ENCODE measurements around the gene TRAPPC2.
A peak's percentile ranks its signal among the peaks of the same experiment; 100 is the strongest.
"Not testable (repeated sequence)": the region's sequence is repeated elsewhere in the genome, so short reads cannot be mapped to it uniquely, and the experiment has no call there.

TRAPPC2 gene

DNA sequence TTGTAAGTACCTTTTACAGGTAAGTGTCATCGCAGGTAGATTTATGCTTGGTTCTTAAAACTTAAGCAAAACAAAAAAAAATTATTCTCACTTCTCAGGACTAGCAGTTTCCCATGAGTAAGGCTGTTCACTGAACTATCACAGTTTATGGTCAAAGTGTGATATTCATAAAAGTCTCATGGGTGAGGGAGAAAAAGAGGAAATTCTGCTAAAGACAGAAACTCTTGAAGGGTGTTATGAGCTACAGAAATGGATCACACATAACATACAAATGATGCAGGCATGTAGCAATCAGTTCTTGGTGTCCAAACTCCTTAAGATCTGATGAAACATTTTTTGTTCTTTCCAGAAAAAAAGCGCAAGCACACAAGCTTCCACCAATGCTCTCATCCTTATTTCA lies 37.0 kb downstream of the TRAPPC2 start:
- DNase-seq = no peak

DNA sequence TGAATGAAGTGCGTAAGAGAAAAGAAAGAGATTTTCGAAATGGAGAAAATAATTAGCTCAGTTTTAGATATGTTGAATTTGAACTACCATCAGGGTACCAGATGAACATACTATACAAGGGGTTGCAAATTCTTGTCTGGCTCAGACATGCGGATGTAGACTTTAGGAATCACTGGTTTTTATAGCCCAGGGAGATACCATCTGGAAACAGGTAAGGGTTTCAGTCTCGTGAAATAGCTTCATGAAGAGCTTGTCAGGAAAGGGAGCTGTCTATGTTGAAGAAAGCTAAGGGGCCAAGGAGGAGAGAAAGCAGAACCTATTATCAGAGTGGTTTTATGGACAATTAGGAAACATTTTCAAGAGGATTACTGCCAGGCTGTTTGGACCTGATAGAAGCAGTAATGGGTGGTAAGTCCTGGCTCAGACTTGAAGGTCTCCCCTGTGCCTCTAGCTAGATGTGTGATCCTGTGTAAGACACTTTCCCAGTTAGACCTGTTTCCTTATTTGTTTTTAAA lies 38.8 kb downstream of the TRAPPC2 start:
- DNase-seq = no peak

DNA sequence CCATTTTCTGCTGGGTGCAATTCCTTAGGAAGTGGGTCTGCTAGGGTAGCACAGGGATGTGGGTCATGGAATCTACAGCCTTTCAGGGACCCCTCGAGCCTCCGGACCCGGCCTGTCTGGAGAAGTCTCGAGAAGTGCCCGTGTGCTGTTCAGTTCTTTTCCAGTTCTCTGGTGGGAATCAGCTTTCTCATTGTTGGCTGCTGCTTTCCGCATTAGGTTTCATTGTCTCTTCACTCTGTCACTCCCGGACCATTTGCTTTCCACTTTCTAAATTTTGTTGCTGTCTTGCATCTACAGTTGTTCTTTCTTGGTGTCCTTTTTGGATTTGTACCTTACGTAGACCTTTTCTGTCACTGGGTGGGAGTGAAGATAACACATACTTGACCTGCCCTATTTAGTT lies 39.4 kb downstream of the TRAPPC2 start:
- DNase-seq = no peak

DNA sequence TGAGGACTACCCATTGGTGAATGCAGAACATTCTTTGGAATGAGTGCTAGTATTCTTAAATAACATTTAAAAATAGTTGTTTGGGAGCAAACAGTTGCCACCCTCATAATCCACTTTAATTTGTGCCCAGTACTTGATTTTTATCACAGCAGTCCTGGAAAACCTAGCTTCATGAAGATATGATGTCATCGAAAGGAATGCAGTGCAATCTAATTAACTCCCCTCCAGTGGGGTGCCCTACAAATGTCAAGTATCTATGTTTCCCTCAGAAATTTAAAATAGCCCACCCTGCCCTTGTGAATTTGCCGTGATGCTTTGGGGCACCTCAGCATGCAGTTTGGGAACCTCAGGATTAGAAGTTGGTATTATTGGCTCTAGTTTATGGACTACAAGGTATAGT lies 40.1 kb downstream of the TRAPPC2 start:
- DNase-seq = no peak

DNA sequence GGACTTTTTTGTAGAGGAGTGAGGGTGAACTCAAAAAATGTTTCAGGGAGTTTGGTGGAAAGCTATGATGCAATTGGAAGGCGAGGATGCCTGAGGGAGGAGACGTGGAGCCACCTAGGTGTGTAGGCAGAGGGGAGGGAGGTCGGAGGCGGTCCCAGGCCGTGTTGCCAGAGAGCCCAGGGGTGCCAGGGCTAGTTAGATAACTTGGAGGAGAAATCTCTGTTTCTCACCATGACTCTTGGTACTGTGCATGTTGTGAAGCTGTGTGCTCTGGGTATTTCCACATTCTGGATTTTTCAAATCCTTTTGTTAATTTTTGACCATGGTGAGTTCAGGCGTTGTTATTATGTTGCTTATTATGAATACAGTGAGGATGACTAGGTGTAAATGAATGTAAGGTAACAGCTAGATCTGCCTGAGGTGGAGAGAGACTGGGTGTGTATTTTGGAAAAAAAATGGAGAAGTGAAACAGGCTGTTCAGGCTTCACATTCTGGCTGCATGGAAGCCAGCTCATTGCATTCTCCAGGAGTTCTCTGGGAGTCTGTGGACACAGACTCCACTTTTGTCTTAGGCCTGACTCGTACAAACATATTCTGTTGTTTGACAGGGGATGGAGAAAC lies 41.0 kb downstream of the TRAPPC2 start:
- DNase-seq = no peak

DNA sequence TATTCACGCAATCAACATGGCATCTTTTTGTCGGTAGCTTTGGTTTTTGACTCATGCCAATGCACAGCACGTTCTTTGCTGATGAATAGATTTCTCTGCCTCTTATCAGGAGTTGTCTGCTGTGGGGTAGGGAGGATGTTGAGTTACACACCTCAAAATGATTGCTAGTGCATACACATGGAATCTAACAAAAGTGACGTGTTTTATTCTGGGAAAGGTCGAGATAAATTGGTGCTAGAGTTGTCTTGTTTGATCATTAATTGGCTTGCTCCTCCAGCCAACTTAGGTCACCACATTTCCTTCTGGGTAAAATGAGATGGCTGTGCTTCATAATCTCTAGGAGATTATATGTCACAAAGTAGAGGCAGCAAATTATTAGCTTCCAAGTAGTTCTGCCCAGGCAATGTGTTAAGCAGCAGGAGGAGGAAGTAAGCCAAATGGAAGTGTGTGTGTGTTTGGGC lies 41.6 kb downstream of the TRAPPC2 start:
- no peak for DNase-seq

DNA sequence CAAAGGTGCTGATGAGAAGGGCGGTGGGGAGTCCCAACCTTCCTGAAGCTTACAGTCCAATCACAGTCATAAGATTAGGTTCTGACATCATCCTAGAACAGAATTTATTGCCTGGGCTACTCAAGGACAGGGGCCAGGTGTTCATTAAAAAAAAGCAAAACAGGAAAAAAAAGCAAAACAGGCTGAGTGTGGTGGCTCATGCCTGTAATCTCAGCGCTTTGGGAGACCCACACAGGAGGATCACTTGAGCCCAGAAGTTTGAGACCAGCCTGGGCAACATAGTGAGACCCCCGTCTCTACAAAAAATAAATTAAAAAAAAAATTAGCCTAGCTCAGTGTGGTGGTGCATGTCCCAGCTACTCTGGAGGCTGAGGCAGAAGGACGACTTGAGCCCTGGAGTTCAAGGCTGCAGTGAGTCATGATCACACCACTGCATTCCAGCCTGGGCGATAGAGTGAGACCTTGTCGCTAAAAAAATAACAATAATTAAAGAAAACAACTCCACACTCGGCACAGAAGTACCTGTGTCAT lies 42.5 kb downstream of the TRAPPC2 start:
- no peak for DNase-seq

DNA sequence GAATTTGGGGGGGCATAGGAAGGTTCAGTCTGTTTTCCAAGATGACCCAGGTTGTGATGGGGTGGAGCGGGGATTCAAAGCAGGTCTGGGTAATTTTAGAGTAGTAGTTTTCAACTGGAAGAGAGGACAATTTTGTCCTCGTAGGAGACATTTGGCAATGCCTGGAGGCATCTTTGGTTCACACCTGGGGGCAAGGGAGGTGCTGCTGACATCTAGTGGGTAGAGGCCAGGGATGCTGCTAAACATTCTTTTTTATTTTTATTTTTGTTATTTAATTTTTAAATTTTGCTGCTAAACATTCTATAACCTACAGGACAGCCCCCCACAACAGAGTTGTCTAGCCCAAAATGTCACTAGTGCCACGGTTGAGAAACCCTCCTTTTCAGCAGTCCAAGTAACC lies 43.6 kb downstream of the TRAPPC2 start:
- DNase-seq = no peak

DNA sequence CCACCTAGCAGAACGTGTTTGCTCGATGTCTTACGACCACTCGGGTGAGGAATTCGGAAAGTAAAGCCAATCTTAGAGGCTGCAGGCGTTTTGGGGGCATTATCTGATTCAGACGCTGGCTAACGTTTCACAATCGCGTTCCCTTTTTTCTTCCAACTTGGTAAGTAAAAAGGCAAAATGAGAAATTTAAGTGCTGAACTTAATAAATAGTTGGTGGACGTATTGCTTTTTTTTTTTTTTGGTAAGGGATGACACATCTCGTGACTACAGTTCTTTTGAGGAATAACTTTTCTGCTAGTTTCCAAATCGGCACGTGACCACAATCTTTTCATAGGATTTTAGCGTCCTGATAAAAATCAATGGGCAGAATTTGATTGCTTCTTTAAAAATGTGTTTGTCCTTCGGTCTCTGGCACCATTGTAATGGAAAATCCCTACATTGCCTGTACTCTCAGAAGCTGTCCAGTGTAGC lies 44.6 kb downstream of the TRAPPC2 start:
- no peak for DNase-seq

DNA sequence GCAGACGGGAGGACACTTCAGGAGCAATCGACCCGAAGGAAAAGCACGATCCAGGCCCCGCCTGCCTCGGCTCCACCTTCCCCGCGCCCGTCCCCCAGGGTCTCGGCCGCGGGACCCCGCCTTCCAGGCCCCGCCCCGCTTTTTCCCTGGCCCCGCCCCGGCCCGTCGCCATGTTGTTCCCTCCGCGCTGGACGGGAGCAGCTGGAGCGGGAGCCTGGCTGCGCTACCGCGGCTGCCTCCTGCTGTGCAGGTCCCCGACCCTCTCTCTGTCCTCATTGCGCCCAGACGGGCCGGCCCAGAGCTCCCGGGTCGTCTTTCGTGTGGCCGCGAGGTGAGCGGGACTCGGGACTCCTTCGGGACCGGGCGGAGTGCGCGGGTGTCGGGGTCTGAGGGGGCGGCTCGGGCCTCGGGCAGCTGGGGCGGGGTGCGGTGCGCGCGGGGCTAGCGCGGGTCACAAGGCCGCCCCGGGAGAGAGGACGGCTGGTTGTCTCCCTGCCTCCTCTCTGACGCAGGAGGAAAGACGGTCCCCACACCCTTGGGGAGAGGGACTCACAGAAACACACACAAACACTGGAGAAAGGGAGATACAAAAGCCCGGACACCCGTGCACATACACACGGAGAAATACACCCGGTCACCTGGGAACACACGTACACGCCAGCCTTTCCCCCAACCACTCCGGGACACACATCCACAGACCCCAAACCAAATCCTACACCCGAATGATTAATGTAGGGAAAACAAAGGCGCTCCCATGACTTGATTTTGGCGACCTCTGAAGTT lies 45.3 kb downstream of the TRAPPC2 start, which contains the start of gene RAB9A:
Gene RAB9A, plus strand, starts transcription at position 171 of the 783 bp plus-strand sequence. CDS start 19,619 bp downstream, outside the sequence.
- peak; percentile 46 to 76 (median 62) for DNase-seq

DNA sequence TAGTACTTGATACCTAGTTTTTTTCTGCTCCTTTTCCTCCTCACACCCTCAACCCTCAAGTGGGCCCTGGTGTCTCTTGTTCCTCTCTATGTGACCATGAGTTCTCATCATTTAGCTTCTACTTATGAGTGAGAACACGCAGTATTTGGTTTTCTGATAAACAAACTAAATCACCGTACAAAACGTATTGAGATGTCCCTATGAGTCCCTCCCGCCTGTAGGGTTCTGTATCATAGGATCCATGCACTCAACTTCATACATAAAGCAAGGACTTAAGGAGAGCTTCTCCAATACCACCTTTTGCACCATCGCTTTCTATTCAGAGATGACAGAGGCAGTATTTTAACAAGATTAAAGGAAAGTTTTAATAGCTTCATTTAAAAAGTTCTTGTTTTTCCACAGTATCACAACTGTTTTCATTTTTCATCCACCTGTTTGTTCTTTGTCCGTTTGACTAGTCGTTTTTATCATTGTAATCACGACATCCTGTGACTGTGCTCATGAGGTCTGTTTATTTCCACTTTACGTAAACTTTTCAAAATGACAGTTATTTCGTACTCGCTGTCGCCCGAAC lies 45.9 kb downstream of the TRAPPC2 start:
- no peak for DNase-seq

DNA sequence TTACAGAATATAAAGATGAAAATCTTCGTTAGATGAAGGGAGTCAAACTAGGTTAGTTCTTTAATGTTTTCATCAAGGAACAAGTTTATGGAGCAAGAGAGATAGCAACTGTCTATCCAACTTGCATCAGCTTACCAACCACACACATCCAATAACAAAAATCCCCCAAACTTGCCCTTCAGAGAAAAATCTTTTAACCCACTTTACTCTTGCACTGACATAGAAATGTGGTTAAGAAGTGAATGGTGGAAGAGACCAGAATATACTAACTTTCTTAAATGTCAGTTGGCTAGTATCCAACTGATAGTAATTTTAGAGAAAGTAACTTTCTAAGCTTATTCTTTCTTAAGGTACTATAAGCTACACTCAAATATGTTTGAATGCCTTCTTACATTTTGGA lies 47.2 kb downstream of the TRAPPC2 start:
- no peak for DNase-seq

DNA sequence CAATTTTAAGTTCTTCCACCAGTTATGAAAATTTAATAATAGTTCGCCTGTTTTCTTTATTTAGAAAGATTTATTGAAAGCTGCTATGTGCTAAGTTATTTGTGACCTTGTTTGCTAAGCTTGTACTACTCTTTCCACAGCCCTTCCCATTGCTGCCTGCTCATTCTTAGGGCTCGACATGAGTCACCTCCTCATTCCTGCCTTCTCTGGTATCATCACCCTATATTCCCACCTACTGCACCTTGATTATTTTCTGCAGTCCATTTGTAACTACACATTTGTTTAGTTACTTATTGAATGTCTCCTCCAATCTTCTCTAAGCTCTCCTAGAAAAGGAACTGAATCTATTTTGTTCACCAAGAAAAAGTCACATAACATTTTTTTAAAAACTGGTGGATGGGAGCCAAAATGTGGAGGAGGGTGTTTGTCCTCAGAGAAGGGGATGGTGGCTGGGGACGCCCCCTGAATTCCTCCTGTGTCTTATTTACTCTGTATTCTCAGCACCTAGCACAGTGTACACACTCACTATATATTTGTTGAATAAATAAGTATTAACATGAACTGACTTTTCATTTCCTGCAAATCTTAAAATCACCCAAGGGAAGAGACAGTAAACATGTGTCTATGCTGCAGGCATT lies 49.2 kb downstream of the TRAPPC2 start:
- DNase-seq = no peak

DNA sequence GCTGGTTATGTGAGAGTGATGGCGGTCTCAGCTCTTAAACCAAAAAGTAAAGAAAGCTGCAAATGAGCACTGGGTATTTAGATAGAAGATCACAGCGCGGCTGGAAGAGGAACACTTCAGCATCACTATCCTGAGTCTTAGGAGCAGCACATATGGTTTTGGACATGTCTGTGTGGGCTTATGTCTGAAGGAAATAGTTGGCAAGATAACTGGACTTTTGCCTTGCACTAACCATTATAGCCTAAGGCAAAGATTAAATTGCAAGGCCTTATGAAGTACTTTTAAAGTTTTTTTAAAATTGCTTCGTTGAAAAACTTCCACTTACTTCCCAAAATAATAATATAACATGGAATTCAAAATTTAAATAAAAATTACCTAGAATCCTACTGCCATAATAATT lies 50.1 kb downstream of the TRAPPC2 start:
- no peak for DNase-seq

DNA sequence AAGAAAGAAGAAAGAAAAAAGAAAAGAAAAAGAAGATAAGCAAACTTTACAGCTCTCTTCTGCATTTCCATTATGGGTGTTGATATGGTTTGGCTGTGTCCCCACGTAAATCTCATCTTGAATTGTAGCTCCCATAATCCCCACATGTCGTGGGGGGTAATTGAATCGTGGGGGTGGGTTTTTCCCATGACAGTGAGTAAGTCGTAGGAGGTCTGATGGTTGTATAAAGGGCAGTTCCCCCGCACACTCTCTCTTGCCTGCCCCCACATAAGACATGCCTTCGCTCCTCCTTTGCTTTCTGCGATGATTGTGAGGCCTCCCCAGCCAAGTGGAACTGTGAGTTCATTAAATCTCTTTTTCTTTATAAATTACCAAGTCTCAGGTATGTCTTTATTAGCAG lies 52.8 kb downstream of the TRAPPC2 start:
- no peak for DNase-seq

DNA sequence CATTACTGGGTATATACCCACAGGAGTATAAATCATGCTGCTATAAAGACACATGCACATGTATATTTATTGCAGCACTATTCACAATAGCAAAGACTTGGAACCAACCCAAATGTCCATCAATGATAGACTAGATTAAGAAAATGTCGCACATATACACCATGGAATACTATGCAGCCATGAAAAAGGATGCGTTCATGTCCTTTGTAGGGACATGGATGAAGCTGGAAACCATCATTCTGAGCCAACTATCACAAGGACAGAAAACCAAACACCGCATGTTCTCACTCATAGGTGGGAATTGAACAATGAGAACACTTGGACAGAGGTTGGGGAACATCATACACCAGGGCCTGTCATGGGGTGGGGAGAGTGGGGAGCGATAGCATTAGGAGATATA lies 54.7 kb downstream of the TRAPPC2 start:
- DNase-seq = not testable (repeated sequence)

DNA sequence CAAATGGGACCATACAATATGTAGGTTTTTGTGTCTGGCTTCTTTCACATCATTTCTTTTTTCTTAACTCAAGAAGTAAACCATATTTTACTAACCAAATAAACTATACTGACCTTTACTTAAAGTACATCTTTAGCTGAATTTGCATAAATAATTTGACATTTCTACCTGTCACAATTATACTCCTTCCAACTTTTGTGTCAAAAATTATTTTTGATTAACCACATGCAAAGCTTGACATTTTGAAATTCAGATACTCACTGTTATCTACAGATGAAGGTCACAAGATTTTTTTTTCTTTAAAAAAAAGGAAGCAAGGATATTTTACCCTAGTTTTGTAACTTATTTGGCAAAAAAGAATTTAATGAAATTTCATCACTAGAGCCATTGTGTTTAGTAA lies 57.5 kb downstream of the TRAPPC2 start:
- no peak for DNase-seq

DNA sequence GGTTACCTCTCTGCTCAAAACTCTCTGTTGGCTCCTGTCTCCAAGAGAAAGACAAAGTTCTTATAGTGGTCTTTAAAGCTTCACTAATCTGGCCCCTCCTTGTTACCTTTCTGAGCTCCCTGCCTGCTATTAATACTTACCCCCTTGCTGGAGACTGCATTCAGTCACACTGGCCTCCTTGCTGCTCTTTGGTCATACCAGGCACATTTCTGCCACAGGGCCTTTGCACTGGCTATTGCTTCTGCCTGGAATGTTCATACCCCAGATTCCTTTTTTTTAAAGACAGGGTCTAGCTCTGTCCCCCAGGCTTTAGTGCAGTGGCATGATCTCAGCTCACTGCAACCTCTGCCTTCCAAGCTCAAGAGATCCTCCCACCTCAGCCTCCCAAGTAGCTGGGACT lies 61.4 kb downstream of the TRAPPC2 start:
- no peak for DNase-seq

DNA sequence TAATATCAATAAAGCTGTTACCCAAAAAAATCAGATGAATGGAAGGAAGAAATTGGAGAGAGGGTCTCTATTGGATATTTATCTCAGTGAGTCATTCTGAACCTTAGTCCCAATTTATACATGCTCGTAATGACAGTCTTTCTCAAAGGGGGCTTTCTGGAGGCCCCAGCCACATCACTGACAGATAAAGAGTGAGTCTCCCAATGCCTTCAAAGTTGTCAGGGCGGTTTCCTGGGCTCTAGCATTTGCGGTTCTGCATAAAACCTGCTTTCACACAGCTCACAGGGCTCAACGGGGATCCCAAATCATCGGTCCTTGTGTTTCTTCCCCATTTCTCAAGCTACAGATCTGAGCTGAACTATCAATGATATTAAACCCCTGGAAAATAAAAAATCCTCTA lies 64.2 kb downstream of the TRAPPC2 start:
- DNase-seq = no peak

DNA sequence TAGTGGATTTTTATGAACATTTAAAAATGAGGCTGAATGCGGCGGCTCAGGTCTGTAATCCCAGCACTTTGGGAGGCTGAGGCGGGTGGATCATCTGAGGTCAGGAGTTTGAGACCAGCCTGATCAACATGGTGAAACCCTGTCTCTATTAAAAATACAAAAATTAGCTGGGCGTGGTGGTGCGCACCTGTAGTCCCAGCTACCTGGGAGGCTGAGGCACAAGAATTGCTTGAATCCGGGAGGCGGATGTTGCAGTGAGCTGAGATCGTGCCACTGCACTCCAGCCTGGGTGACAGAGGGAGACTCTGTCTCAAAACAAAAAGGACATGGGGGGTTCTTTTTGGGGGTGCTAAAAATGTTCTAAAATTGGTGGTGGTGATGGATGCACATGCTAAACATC lies 64.7 kb downstream of the TRAPPC2 start:
- DNase-seq = not testable (repeated sequence)

DNA sequence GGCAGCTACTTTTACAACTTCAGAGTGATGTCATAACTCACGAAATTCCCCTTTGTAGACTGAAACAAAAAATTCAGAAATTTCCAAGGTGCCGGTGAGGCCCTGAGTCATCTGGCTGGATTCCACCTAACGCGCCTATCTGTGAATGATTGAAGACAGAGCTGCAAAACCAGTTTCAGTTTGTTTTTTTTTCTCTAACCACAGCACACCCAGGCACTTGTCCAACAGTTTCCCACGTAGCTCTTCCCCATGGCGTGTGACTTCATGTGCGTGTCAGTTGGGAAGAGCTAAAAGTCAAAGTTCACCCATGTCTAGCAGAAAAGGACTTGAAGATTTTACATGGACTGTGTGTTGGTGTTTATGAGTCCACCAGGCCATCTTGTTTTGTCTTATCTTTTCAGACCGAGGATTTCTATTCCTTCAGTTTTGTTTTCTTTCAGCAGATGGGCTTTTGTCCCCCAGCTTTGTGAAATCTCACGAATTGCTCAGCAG lies 65.1 kb downstream of the TRAPPC2 start:
- DNase-seq = no peak

DNA sequence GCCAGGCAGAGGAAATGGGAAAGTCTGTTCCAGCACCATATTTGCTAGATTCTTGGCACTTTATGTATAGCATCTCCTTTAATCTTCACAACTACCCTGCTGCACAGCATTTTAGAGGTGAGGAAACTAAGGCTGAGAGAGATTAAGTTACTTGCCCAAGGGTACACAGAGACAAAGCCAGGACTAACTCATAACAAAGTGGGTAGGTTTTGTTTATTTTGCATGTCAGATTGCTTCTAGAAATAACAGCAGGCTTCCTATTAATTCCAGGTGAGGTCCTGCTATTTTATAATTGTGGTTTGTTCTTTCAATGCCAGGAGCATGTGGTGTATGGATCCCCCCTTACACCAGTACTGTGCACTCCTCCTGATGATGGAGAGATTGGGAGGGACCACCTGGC lies 66.5 kb downstream of the TRAPPC2 start:
- no peak for DNase-seq

DNA sequence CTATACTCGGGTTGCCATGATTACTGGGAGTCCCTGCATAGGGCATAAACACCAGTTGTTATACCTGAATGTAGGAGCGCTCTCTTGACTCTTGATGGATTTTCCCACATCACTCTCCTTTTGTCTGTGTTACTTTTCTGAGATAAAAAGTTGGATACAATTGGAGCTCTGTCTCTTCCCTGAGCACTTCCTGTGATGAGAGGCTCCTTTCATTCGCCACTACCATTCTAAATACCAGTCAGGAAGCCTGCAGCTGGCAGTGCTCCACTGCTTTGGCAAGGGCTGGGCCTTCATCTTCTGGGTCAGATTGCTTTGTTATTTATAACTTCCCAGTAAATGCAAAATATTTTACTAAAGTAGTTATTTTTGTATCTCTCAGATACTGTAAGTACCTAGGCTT lies 67.6 kb downstream of the TRAPPC2 start:
- DNase-seq = no peak
